H1 (cell line): ENCODE data around the gene PDGFB. TPM values are rescaled to one million over a fixed set of nuclear protein-coding genes. Genes with fewer than 3 reads are reported as not detected.
A peak's percentile ranks its signal among the peaks of the same experiment; 100 is the strongest.

Experiments
- CTCF ChIA-PET: fragments of 300-600 bp; sonication (Branson Sonifier 250); formaldehyde crosslinking; loops from one replicate; lab custom pipeline; 2021; ENCODE audit not compliant: partially characterized antibody; lab: Charles Lee
- POLR2A ChIA-PET: fragments of 300-600 bp; sonication (Branson Sonifier 250); formaldehyde crosslinking; loops from one replicate; lab custom pipeline; 2021; ENCODE audit warnings: inconsistent platforms; ENCODE audit not compliant: partially characterized antibody; lab: Charles Lee
- DNase-seq, 2 experiments: peaks; one replicate each; pipeline versions ENCODE4 v3.0.0 to v3.0.0-alpha.2; 2010 to 2022; ENCODE audit warnings: low spot score in 2 of 2, low read depth in 1 of 2, mixed read lengths in 1 of 2
- FAIRE-seq: peaks from 2 replicates; lab custom pipeline; 2011; peaks lifted over from hg19 to GRCh38; lab: Jason Lieb, UNC
- H2AFZ ChIP-seq: 2 replicates; pipeline ENCODE4 v1.8.1; 2012; ENCODE audit warnings: low read length, inconsistent platforms
- H2AK5ac ChIP-seq: 2 replicates; pipeline ENCODE4 v1.6.1; 2013; ENCODE audit warnings: low read depth, low read length
- H2BK120ac ChIP-seq: replicated peaks from 2 replicates; pipeline ENCODE3; 2013; ENCODE audit warnings: low read depth, low read length, inconsistent platforms
- H2BK12ac ChIP-seq: 2 replicates; pipeline ENCODE4 v1.6.1; 2013; ENCODE audit warnings: low read depth, low read length
- H2BK15ac ChIP-seq: 2 replicates; pipeline ENCODE4 v1.6.1; 2013; ENCODE audit warnings: low read length
- H2BK20ac ChIP-seq: 2 replicates; pipeline ENCODE4 v1.6.1; 2013; ENCODE audit warnings: low read length
- H2BK5ac ChIP-seq: 2 replicates; pipeline ENCODE4 v1.6.1; 2013; ENCODE audit warnings: low read depth, low read length
- H3K14ac ChIP-seq: 2 replicates; pipeline ENCODE4 v1.6.1; 2013; ENCODE audit warnings: inconsistent platforms; ENCODE audit not compliant: insufficient read length
- H3K18ac ChIP-seq: 2 replicates; pipeline ENCODE4 v1.6.1; 2013; ENCODE audit warnings: low read length; ENCODE audit errors: extremely low read depth
- H3K23ac ChIP-seq: 2 replicates; pipeline ENCODE4 v1.6.1; 2013; ENCODE audit warnings: inconsistent platforms; ENCODE audit not compliant: insufficient read length
- H3K23me2 ChIP-seq: 2 replicates; pipeline ENCODE4 v1.6.1; 2013; ENCODE audit warnings: low read depth, low read length
- H3K27ac ChIP-seq: 2 replicates; pipeline ENCODE4 v1.6.1; 2011; ENCODE audit warnings: low read depth, low read length, inconsistent platforms
- H3K27me3 ChIP-seq, 4 experiments: replicated peaks in 1 of 4; 1 replicate in 1 of 4; 2 replicates in 3 of 4; pipeline versions ENCODE4 v1.6.1 to v1.8.1; 2011 to 2013; ENCODE audit warnings: low read length in 3 of 4, mild to moderate bottlenecking in 3 of 4, inconsistent platforms in 2 of 4, mixed read lengths in 2 of 4, moderate library complexity in 1 of 4; ENCODE audit not compliant: control insufficient read depth in 3 of 4, insufficient read depth in 3 of 4; ENCODE audit errors: extremely low read depth in 1 of 4
- H3K36me3 ChIP-seq, 4 experiments: 2 replicates each; pipeline versions ENCODE4 v1.6.1 to v1.8.1; 2011 to 2013; ENCODE audit warnings: mild to moderate bottlenecking in 4 of 4, low read length in 3 of 4, moderate library complexity in 2 of 4, control low read depth in 1 of 4, inconsistent platforms in 1 of 4; ENCODE audit not compliant: insufficient read depth in 4 of 4, control insufficient read depth in 2 of 4
- H3K4ac ChIP-seq: replicated peaks from 2 replicates; pipeline ENCODE3; 2013; ENCODE audit warnings: low read length, low read depth, mixed read lengths, inconsistent platforms; ENCODE audit not compliant: insufficient read length
- H3K4me1 ChIP-seq, 4 experiments: replicated peaks in 1 of 4; 1 replicate in 1 of 4; 2 replicates in 3 of 4; pipeline versions ENCODE4 v1.6.1 to v1.8.1; 2011 to 2013; ENCODE audit warnings: low read length in 3 of 4, inconsistent platforms in 2 of 4, mixed read lengths in 1 of 4; ENCODE audit not compliant: insufficient read depth in 4 of 4, control insufficient read depth in 3 of 4
- H3K4me2 ChIP-seq, 2 experiments: 2 replicates each; pipeline versions ENCODE4 v1.6.1 to v1.8.1; 2011 to 2013; ENCODE audit warnings: low read depth in 2 of 2, low read length in 2 of 2, control low read depth in 1 of 2, inconsistent platforms in 1 of 2, mild to moderate bottlenecking in 1 of 2; ENCODE audit not compliant: insufficient read depth in 1 of 2
- H3K4me3 ChIP-seq, 4 experiments: fragments of 200-600, 300-600 bp in 1 of 4; sonication (generic), shearing (Covaris generic), sonication (Bioruptor Twin) in 1 of 4; 2 replicates each; pipeline versions ENCODE4 v1.5.1 to v1.8.1; 2011 to 2016; ENCODE audit warnings: low read length in 4 of 4, low read depth in 3 of 4, control low read depth in 2 of 4, inconsistent platforms in 2 of 4, mild to moderate bottlenecking in 2 of 4, mixed read lengths in 1 of 4, moderate library complexity in 1 of 4; ENCODE audit not compliant: insufficient read depth in 2 of 4; ENCODE audit errors: extremely low read depth in 1 of 4
- H3K56ac ChIP-seq: replicated peaks from 2 replicates; pipeline ENCODE3; 2013; ENCODE audit warnings: low read depth, mild to moderate bottlenecking, mixed read lengths, low read length, inconsistent platforms; ENCODE audit not compliant: insufficient read length
- H3K79me1 ChIP-seq: 2 replicates; pipeline ENCODE4 v1.6.1; 2013; ENCODE audit warnings: low read depth, low read length, control low read depth
- H3K79me2 ChIP-seq, 2 experiments: 2 replicates each; pipeline versions ENCODE4 v1.6.1 to v1.8.1; 2012 to 2013; ENCODE audit warnings: low read length in 2 of 2, mild to moderate bottlenecking in 2 of 2, inconsistent platforms in 1 of 2; ENCODE audit not compliant: insufficient read depth in 2 of 2, control insufficient read depth in 1 of 2
- H3K9ac ChIP-seq, 4 experiments: replicated peaks in 1 of 4; 1 replicate in 1 of 4; 2 replicates in 3 of 4; pipeline versions ENCODE4 v1.6.1 to v1.8.1; 2011 to 2013; ENCODE audit warnings: low read depth in 3 of 4, low read length in 3 of 4, control low read depth in 2 of 4, mild to moderate bottlenecking in 2 of 4, moderate library complexity in 2 of 4, inconsistent platforms in 1 of 4; ENCODE audit errors: extremely low read depth in 1 of 4
- H3K9me3 ChIP-seq, 2 experiments: 2 replicates each; pipeline versions ENCODE4 v1.6.1 to v1.8.1; 2012 to 2013; ENCODE audit warnings: mild to moderate bottlenecking in 2 of 2, moderate library complexity in 2 of 2, control low read depth in 1 of 2, inconsistent platforms in 1 of 2, low read depth in 1 of 2, low read length in 1 of 2, mixed read lengths in 1 of 2; ENCODE audit not compliant: insufficient read depth in 2 of 2
- H4K20me1 ChIP-seq, 2 experiments: replicated peaks in 1 of 2; 2 replicates each; pipeline versions ENCODE3 to v1.8.1; 2011 to 2013; ENCODE audit warnings: inconsistent platforms in 2 of 2, low read length in 2 of 2, mild to moderate bottlenecking in 1 of 2; ENCODE audit not compliant: insufficient read depth in 2 of 2, control insufficient read depth in 1 of 2
- H4K5ac ChIP-seq: 2 replicates; pipeline ENCODE4 v1.6.1; 2013; ENCODE audit warnings: low read length, low read depth, mixed read lengths, inconsistent platforms; ENCODE audit not compliant: insufficient read length
- H4K8ac ChIP-seq: 2 replicates; pipeline ENCODE4 v1.8.0; 2013; ENCODE audit warnings: mild to moderate bottlenecking, moderate library complexity, low read length, inconsistent platforms; ENCODE audit not compliant: insufficient read depth; ENCODE audit errors: extremely low read depth
- H4K91ac ChIP-seq: replicated peaks from 2 replicates; pipeline ENCODE3; 2013; ENCODE audit warnings: low read length, mixed read lengths, inconsistent platforms; ENCODE audit not compliant: insufficient read length
- BCL11A ChIP-seq, 2 experiments: IDR thresholded peaks; one replicate each; pipeline ENCODE4 v1.6.1; 2011; ENCODE audit warnings: low read depth in 2 of 2, low read length in 2 of 2, mild to moderate bottlenecking in 2 of 2
- CEBPB ChIP-seq: IDR thresholded peaks from 2 replicates; pipeline ENCODE4 v1.6.1; 2012; ENCODE audit warnings: low read depth, low read length
- E2F6 ChIP-seq: IDR thresholded peaks from 2 replicates; pipeline ENCODE4 v1.6.1; 2012; ENCODE audit warnings: inconsistent platforms
- KDM5A ChIP-seq: fragments of 200-600 bp; IDR thresholded peaks from 2 replicates; pipeline ENCODE4 v1.7.1; 2012; ENCODE audit warnings: mild to moderate bottlenecking, low read length, inconsistent platforms, mixed read lengths
- POU5F1 ChIP-seq: IDR thresholded peaks from 2 replicates; pipeline ENCODE4 v1.6.1; 2011; ENCODE audit warnings: low read depth, mild to moderate bottlenecking, low read length, moderate library complexity
- RAD21 ChIP-seq, 2 experiments: IDR thresholded peaks in 1 of 2; conservative IDR thresholded peaks in 1 of 2; 2 replicates each; pipeline ENCODE4 v1.6.1; 2011; ENCODE audit warnings: low read depth in 2 of 2, low read length in 2 of 2, improper control_type of control experiment in 1 of 2, inconsistent platforms in 1 of 2, mild to moderate bottlenecking in 1 of 2, moderate library complexity in 1 of 2
- RXRA ChIP-seq: IDR thresholded peaks from 2 replicates; pipeline ENCODE4 v1.6.1; 2011; ENCODE audit warnings: low read depth, mild to moderate bottlenecking, low read length, moderate library complexity; ENCODE audit not compliant: insufficient read depth
- SIX5 ChIP-seq: IDR thresholded peaks from 2 replicates; pipeline ENCODE4 v1.6.1; 2011; ENCODE audit warnings: mild to moderate bottlenecking, low read depth, low read length
- SRF ChIP-seq: IDR thresholded peaks from 2 replicates; pipeline ENCODE4 v1.6.1; 2011; ENCODE audit warnings: mild to moderate bottlenecking, low read depth, low read length, moderate library complexity
- TBP ChIP-seq: IDR thresholded peaks from 2 replicates; pipeline ENCODE4 v1.6.1; 2011; ENCODE audit warnings: low read depth, low read length, improper control_type of control experiment
- TEAD4 ChIP-seq: IDR thresholded peaks from 2 replicates; pipeline ENCODE4 v1.6.1; 2012; ENCODE audit warnings: low read depth, low read length, inconsistent platforms, mixed read lengths
- WGBS, 2 experiments: shearing (Covaris generic) in 1 of 2; methylation state at CpG; one replicate each; pipeline versions ENCODE4 v1.1.6 to v1.1.7; 2013 to 2015; ENCODE audit warnings: low lambda C conversion rate in 2 of 2, mixed read lengths in 2 of 2, inconsistent platforms in 1 of 2, low coverage in 1 of 2, missing lambda C conversion rate in 1 of 2; ENCODE audit not compliant: insufficient replicate concordance in 2 of 2, insufficient coverage in 1 of 2, insufficient read length in 1 of 2; ENCODE audit errors: extremely low coverage in 1 of 2, missing lambda C conversion rate in 1 of 2; 5-methylcytosine and 5-hydroxymethylcytosine counted together
- polyA plus RNA-seq, 7 experiments: library from polyadenylated mRNA; depleted of rRNA in 3 of 7; stranded (reverse) in 5 of 7; unstranded in 2 of 7; fragments of >200 nt in 5 of 7; fragments of 200-250 nt in 2 of 7; gene quantifications; 1 replicate in 5 of 7; 2 replicates in 1 of 7; 4 replicates in 1 of 7; pipeline versions ENCODE4 v1.2.1 to v1.2.3, GENCODE V29; 2011 to 2013; ENCODE audit warnings: missing spikeins in 2 of 7, mixed read lengths in 2 of 7
- total RNA-seq: library from RNA; stranded (reverse); fragmentation: NEBNext Ultra II Directional; extraction: Animal tissue kit (Norgen Biotek cat#: 25700); gene quantifications from 2 replicates; pipeline ENCODE4 v1.2.1, GENCODE V29; 2021
- TF ChIP-seq, protein P1 (sequence below): IDR thresholded peaks from 2 replicates; pipeline ENCODE4 v1.6.1; 2012; ENCODE audit warnings: low read length, inconsistent platforms

Gene PDGFB
- total and polyA plus RNA-seq, 2 of the 8 experiments (the other 6 are each of a cell fraction or from before 2014, with no cell fraction given): 3.9 to 8.5 TPM

GRCh38 chr22:39248254-39248653 is 3.5 kb upstream of the PDGFB start:
- no peaks in the 10 kb centered on the region for H3K9me3 ChIP-seq
- 85% methylated on average over 5 of the region's 5 CpGs; no CpG with 5 or more reads in 1 of the 2 experiments for WGBS, 2 experiments
- no peak overlapping the region for H4K8ac ChIP-seq
- H3K4me1 ChIP-seq: peaks cover 0 to 12% (median 9%) of the 10 kb centered on the region in 4 experiments; a peak in 6 of 7 replicates
- peaks cover 24 to 57% (median 44%) of the 10 kb centered on the region in 4 experiments for H3K27me3 ChIP-seq
- H4K91ac ChIP-seq: no peak overlapping the region
- POLR2A ChIA-PET: interaction anchor here (0.6 to 2.5 kb wide), 5 partner anchors 9 to 60 kb away, joined by 3 to 7 read pairs (median 4); no protein-coding TSS in a partner anchor
- H3K79me2 ChIP-seq: no peaks in the 10 kb centered on the region
- H2BK15ac ChIP-seq: 0 out of 2 replicates have a peak overlapping the region, but pooled peaks have one; percentile 83
- CTCF ChIA-PET: interaction anchor here (4.5 kb wide), 1 partner anchor 79 kb away, joined by 35 read pairs; no protein-coding TSS in a partner anchor
- no peak overlapping the region for H3K4ac ChIP-seq
- H3K9ac ChIP-seq: no peak overlapping the region
- H2BK20ac ChIP-seq: no peak overlapping the region
- H2BK120ac ChIP-seq: no peak overlapping the region
- FAIRE-seq (no peak), DNase-seq (no peak)
- peaks cover 2 to 4% of the 10 kb centered on the region in 2 experiments for H4K20me1 ChIP-seq
- H3K23ac ChIP-seq: no peak overlapping the region
- peaks cover 8% of the 10 kb centered on the region; the same call in 1 of the 2 replicates for H3K23me2 ChIP-seq
- H2BK5ac ChIP-seq: no peak overlapping the region
- no peak overlapping the region for H3K27ac ChIP-seq
- no peak overlapping the region for H3K4me3 ChIP-seq
- H3K79me1 ChIP-seq: no peaks in the 10 kb centered on the region
- H2BK12ac ChIP-seq: no peak overlapping the region
- H3K56ac ChIP-seq: no peak overlapping the region
- no peak overlapping the region for H3K18ac ChIP-seq
- H4K5ac ChIP-seq: no peak overlapping the region
- H2AFZ ChIP-seq: no peak overlapping the region
- no peak overlapping the region for H3K14ac ChIP-seq
- H3K36me3 ChIP-seq: no peaks in the 10 kb centered on the region
- H3K4me2 ChIP-seq: no peak overlapping the region
- no peak overlapping the region for H2AK5ac ChIP-seq
- TF ChIP-seq CEBPB (no peak), RXRA (no peak), E2F6 (no peak), TEAD4 (no peak), TBP (no peak), SRF (no peak), KDM5A (no peak), POU5F1 (no peak), RAD21 (IDR thresholded peaks at IDR 0.05 in 1 of 2, conservative IDR thresholded peaks at IDR 0.05 in 1 of 2; ENCODE audit: low read depth in 2 of 2, low read length in 2 of 2) (no peak), SIX5 (no peak), BCL11A (IDR thresholded peaks at IDR 0.05; ENCODE audit: low read depth in 2 of 2, low read length in 2 of 2) (no peak)
- TF ChIP-seq, protein P1, sequence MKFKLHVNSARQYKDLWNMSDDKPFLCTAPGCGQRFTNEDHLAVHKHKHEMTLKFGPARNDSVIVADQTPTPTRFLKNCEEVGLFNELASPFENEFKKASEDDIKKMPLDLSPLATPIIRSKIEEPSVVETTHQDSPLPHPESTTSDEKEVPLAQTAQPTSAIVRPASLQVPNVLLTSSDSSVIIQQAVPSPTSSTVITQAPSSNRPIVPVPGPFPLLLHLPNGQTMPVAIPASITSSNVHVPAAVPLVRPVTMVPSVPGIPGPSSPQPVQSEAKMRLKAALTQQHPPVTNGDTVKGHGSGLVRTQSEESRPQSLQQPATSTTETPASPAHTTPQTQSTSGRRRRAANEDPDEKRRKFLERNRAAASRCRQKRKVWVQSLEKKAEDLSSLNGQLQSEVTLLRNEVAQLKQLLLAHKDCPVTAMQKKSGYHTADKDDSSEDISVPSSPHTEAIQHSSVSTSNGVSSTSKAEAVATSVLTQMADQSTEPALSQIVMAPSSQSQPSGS: no peak
